Motor neuron (in vitro differentiated cells): ENCODE measurements around the gene GTF2F2. TPM values are rescaled to one million over a fixed set of nuclear protein-coding genes. Genes with fewer than 3 reads are reported as not detected.
A peak's percentile ranks its signal among the peaks of the same experiment; 100 is the strongest.

Experiments
- ATAC-seq, 8 experiments: fragments of 200-7000 bp; cut with Tn5 transposase; replicated peaks in 6 of 8; 2 replicates each; pipeline ENCODE4 v1.8.0; 2021; ENCODE audit warnings: mild to moderate bottlenecking in 8 of 8, moderate library complexity in 8 of 8
- H3K27ac ChIP-seq, 2 donors: fragments of 250-450 bp; sonication (Bioruptor Pico); 2 replicates each; pipeline ENCODE4 v1.9.0; 2021; ENCODE audit warnings: antibody characterized with exemption in 2 of 2, mild to moderate bottlenecking in 2 of 2, moderate library complexity in 1 of 2
- H3K4me1 ChIP-seq, 2 donors: fragments of 250-450 bp; sonication (Bioruptor Pico); replicated peaks in 1 of 2; 2 replicates each; pipeline ENCODE4 v1.6.1; 2021; ENCODE audit warnings: antibody characterized with exemption in 2 of 2, mild to moderate bottlenecking in 2 of 2, moderate library complexity in 1 of 2
- H3K4me3 ChIP-seq, 5 donors: fragments of 250-450 bp; sonication (Bioruptor Pico); 2 replicates each; pipeline ENCODE4 v1.9.0; 2021; ENCODE audit warnings: antibody characterized with exemption in 5 of 5, mild to moderate bottlenecking in 5 of 5, moderate library complexity in 4 of 5
- WGBS, 10 experiments: fragments of 450-650 bp; shearing (Covaris generic); methylation state at CpG; one replicate each; pipeline ENCODE4 v1.0.0; 2022; 5-methylcytosine and 5-hydroxymethylcytosine counted together
- in situ Hi-C, 9 experiments: fragments of 400-800 bp; cut with MboI; loops; one replicate each; pipeline ENCODE4 v1.15.0; 2021; ENCODE audit warnings: low sequenced_read_pairs in 9 of 9, low pct_unique_long_range_greater_than_20kb in 2 of 9; ENCODE audit not compliant: unreplicated experiment in 9 of 9
- total RNA-seq, 8 experiments: library from RNA; unstranded; fragments of 300-600 nt; gene quantifications; 2 replicates each; pipeline versions ENCODE4 v1.2.3 to v1.2.4, GENCODE V29; 2022

GTF2F2 gene
- total RNA-seq, 8 experiments from 2014 or later: 22.9 to 39.7 (median 33.4) TPM

DNA sequence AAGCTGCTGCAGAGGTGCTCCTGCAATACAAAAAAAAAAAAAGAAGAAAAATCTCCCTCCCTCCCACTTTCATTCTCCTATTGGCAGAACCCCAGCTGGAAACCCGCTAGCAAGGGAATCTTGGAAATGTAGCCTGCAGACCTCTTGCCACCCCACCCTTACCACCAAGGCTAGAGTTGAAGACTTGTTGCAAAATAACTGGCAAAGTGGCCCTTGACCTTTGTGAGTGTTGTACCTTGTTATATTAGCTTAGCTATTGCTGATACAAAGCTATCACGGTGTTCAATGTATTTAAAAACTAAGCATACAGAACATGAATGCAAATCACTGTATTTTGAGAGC, 138.0 kb downstream of the GTF2F2 start:
- in situ Hi-C loops: no loop called here
- Histone ChIP-seq H3K27ac (no peak overlapping the region), H3K4me1 (no peaks in the 10 kb centered on the region), H3K4me3 (no peak overlapping the region)
- 70 to 100% (median 93%) methylated on average over 1 to 2 of the region's 2 CpGs; no CpG with 5 or more reads in 1 of the 10 experiments for WGBS, 10 experiments
- ATAC-seq: no peak

- WGBS, 10 experiments: 20 to 96% (median 67%) methylated on average over 1 to 5 of the region's 5 CpGs; no CpG with 5 or more reads in 1 of the 10 experiments
- Histone ChIP-seq H3K27ac (no peak overlapping the region), H3K4me3 (no peak overlapping the region), H3K4me1 (no peaks in the 10 kb centered on the region)
- no peak for ATAC-seq
- in situ Hi-C loops: no loop called here
These were observed 146.9 kb downstream of the GTF2F2 start for GRCh38 chr13:45267215-45267614.

GRCh38 chr13:45269204-45269603, 148.9 kb downstream of the GTF2F2 start:
- in situ Hi-C loops: no loop called here
- Histone ChIP-seq H3K27ac (no peak overlapping the region), H3K4me3 (no peak overlapping the region), H3K4me1 (no peaks in the 10 kb centered on the region)
- WGBS, 10 experiments: 60 to 100% (median 94%) methylated on average over 1 to 2 of the region's 2 CpGs; no CpG with 5 or more reads in 3 of the 10 experiments
- no peak for ATAC-seq

DNA sequence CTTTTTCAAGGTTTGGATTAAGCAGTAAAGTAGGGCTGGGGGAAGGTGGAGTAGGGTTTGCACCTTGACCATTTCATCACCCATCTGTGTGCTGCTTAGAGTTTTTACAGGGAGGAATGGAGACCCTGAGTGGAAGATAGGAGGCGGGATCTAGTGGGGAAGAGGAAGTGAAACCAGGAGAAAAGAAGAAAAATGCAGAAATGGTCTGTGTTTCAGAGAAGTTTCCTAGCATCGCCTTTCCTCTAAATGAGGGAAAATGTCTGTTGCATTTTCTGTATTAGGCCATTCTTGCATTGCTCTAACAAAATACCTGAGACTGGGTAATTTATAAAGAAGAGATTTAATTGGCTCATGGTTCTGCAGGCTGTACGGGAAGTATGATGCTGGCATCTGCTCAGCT, 156.6 kb downstream of the GTF2F2 start:
- Histone ChIP-seq H3K27ac (no peak overlapping the region), H3K4me3 (no peak overlapping the region), H3K4me1 (no peaks in the 10 kb centered on the region)
- in situ Hi-C loops: loop anchor here in 1 of 9 experiments (25.0 kb wide), 1 partner anchor 90 kb away; no protein-coding TSS in a partner anchor
- WGBS, 10 experiments: 83 to 100% (median 100%) methylated on average over 1 to 3 of the region's 3 CpGs; no CpG with 5 or more reads in 2 of the 10 experiments
- ATAC-seq: no peak

- no peaks in the 10 kb centered on the region for H3K4me1 ChIP-seq
- in situ Hi-C loops: loop anchor here in 1 of 9 experiments (25.0 kb wide), 1 partner anchor 91 kb away; no protein-coding TSS in a partner anchor
- WGBS, 10 experiments: 78 to 100% (median 98%) methylated on average over 1 to 3 of the region's 3 CpGs
- H3K27ac ChIP-seq: no peak overlapping the region
- no peak for ATAC-seq
- H3K4me3 ChIP-seq: no peak overlapping the region
These were observed 157.9 kb downstream of the GTF2F2 start for GRCh38 chr13:45278096-45278645.

- Histone ChIP-seq H3K4me3 (no peak overlapping the region), H3K4me1 (no peaks in the 10 kb centered on the region), H3K27ac (no peak overlapping the region)
- WGBS, 10 experiments: 55 to 91% (median 83%) methylated on average over 3 to 7 of the region's 7 CpGs
- no peak for ATAC-seq
- in situ Hi-C loops: loop anchor here in 1 of 9 experiments (25.0 kb wide), 1 partner anchor 93 kb away; no protein-coding TSS in a partner anchor
These were observed 159.7 kb downstream of the GTF2F2 start for GRCh38 chr13:45280011-45280410.

DNA sequence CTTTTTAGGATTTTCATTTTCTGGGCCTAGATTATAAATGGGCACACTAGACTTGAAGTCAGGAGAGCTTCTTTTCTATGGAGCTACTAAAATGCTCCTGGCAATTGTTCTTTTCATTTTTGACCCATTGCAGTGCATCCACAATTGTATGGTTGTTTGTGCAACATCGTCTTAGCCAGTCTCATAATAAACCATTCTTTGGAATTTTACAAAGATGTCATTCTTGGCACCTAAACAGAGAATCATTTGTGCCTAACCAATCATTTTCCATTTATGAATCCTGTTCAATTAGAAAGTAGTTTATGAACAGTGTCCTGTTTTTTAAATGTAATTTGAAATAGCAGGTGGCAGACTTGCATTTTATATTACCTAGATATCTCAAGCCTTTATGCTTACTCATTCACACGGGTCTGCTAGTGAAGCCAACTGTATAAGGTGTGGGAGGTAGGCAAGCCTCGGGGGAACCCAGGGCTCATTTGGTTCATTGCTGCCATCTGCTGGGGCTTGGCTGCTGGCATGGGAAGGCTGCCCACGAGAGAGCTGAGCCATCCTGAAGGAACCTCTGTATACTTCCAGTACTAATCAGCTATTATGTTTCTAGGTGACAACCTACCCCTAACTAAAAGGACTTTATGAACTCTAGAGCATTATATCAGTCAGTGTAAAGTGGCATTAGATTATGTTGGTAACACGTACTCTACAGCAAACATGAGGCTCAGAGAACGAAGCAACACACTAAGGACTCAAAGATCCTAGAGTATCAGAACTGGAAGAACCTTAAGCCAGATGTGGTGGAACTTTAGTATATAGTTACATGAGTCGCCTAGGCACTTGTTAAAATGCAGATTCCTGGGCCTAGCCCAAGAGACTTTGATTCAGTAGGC, 160.7 kb downstream of the GTF2F2 start:
- Histone ChIP-seq H3K4me1 (no peaks in the 10 kb centered on the region), H3K4me3 (no peak overlapping the region), H3K27ac (no peak overlapping the region)
- peak; percentile 50 to 100 (median 88) for ATAC-seq
- 17 to 100% (median 55%) methylated on average over 1 to 7 of the region's 7 CpGs for WGBS, 10 experiments
- in situ Hi-C loops: loop anchor here in 1 of 9 experiments (25.0 kb wide), 1 partner anchor 94 kb away; no protein-coding TSS in a partner anchor

DNA sequence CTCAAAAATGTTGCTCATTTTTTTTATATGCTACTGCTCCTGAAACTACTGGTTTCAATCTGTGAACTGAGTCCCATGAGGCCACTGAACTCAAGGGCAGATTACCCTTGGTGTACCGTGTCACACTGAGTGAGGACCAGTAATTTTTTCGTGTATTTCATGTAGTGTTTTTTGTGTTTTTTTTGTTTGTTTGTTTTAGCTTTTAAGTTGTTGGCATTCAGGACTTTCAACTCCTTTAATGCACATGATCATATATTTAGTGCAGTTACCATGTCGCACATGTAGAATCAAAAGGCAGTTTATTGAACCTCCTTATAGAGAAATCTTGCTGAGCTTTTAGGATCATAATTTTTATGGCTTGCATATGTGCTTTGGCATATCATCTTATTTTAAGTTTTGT, 162.7 kb downstream of the GTF2F2 start:
- Histone ChIP-seq H3K27ac (no peak overlapping the region), H3K4me3 (no peak overlapping the region), H3K4me1 (no peaks in the 10 kb centered on the region)
- no peak for ATAC-seq
- WGBS, 10 experiments: 67 to 100% (median 85%) methylated on average over 1 to 3 of the region's 3 CpGs
- in situ Hi-C loops: loop anchor here in 1 of 9 experiments (25.0 kb wide), 1 partner anchor 96 kb away; no protein-coding TSS in a partner anchor

DNA sequence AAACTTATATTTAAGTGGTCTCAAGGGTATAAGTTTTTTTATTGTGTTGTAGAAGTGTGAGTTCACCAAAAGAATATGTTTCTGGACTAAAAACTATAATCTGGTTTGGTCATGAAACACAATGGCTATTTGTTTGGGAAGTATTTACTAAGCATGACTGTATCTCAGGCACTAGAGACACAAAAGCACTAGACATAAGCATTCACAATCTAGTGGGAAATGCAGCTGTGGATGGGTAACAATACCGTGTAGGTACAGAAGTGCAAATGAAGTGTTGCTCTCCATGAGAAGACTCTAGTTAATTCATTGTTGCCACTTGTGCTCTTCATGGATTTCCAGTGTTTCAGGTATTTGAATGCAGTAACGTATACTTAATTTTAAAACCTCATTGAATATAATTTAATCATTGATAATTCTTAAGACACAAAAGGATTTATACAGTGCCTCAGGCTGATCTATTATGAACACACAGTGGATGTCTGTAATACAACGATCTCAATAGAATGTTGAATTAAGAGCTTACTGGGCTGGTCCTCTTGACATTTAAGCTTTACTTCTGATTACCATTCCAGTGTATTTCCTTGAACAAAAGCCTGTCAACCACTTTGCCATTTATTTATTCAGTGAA, 169.7 kb downstream of the GTF2F2 start:
- in situ Hi-C loops: loop anchor here in 1 of 9 experiments (25.0 kb wide), 1 partner anchor 103 kb away; no protein-coding TSS in a partner anchor
- 51 to 100% (median 85%) methylated on average over 1 to 3 of the region's 3 CpGs for WGBS, 10 experiments
- ATAC-seq: peak in 4 of 8 experiments; percentile 27 to 51 (median 33)
- Histone ChIP-seq H3K4me1 (peaks cover 0 to 2% of the 10 kb centered on the region in 2 donors), H3K27ac (no peak overlapping the region), H3K4me3 (no peak overlapping the region)

DNA sequence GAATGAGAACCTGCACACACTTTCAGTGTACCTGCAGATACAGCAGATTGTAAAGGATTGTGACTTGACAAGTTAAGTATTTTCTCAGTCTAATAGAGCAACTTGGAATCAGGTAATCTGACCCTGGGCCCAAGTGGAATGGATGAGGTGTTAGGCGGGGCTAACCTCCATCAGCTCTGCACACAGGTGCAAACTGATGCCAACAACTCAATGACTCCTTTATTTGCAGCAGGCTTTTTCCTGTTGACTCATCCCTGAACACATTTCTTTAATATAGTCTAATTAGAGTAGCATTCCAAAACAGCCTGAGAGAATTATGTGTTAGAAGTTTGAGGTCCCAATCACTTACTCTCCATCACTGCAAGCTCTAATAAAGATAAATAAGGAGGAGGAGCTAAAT, 171.9 kb downstream of the GTF2F2 start:
- in situ Hi-C loops: loop anchor here in 1 of 9 experiments (25.0 kb wide), 1 partner anchor 105 kb away; no protein-coding TSS in a partner anchor
- Histone ChIP-seq H3K4me3 (no peak overlapping the region), H3K27ac (no peak overlapping the region), H3K4me1 (peaks cover 0 to 2% of the 10 kb centered on the region in 2 donors)
- WGBS, 10 experiments: 100% methylated on average over 1 of the region's 1 CpG; no CpG with 5 or more reads in 7 of the 10 experiments
- ATAC-seq: no peak

DNA sequence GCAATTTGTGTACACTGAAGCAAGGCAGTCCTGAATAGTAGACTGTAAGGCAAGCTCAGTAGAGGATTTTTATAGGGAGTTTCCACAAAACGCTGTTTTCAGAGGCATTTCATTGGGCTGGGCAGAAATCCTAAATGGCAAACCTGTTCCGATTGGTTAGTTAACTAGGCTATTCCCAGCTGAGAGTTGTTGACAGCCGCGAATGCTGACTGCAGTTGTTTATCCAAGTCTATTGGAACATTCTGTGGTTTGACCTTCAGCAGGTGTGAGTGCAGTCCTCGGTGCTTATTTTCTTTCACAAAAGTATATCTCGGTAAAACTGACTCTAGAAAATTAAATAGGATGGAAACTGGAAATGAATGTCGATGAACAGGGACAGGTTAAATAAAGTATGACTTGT, 175.2 kb downstream of the GTF2F2 start:
- ATAC-seq: no peak
- no peaks in the 10 kb centered on the region for H3K4me1 ChIP-seq
- H3K27ac ChIP-seq: no peak overlapping the region
- in situ Hi-C loops: loop anchor here in 1 of 9 experiments (25.0 kb wide), 1 partner anchor 108 kb away; no protein-coding TSS in a partner anchor
- no peak overlapping the region for H3K4me3 ChIP-seq
- WGBS, 10 experiments: 79 to 100% (median 94%) methylated on average over 1 to 7 of the region's 7 CpGs; no CpG with 5 or more reads in 2 of the 10 experiments

- Histone ChIP-seq H3K4me1 (no peaks in the 10 kb centered on the region), H3K27ac (no peak overlapping the region), H3K4me3 (no peak overlapping the region)
- ATAC-seq: no peak
- in situ Hi-C loops: loop anchor here in 1 of 9 experiments (25.0 kb wide), 1 partner anchor 109 kb away; no protein-coding TSS in a partner anchor
These were observed 175.9 kb downstream of the GTF2F2 start for GRCh38 chr13:45296259-45296658.
